BJ (cell line): ENCODE results near the gene NOVA1. TPM values are rescaled to one million over a fixed set of nuclear protein-coding genes. Genes with fewer than 3 reads are reported as not detected.
"Not testable (repeated sequence)": the region's sequence is repeated elsewhere in the genome, so short reads cannot be mapped to it uniquely, and the experiment has no call there.

Experiments
- CTCF ChIA-PET: fragments of 350-600 bp; formaldehyde crosslinking; extraction: SDS; loops from one replicate; lab custom pipeline; 2021; ENCODE audit warnings: antibody characterized with exemption, inconsistent platforms; lab: Yijun Ruan, JAX
- POLR2A ChIA-PET: fragments of 300-600 bp; sonication (Branson Sonifier 250); formaldehyde crosslinking; extraction: SDS; loops from one replicate; lab custom pipeline; 2021; ENCODE audit warnings: antibody characterized with exemption; lab: Charles Lee
- DNase-seq: peaks from one replicate; pipeline ENCODE4 v3.0.0-alpha.2; 2011; ENCODE audit warnings: low read depth
- H3K27me3 ChIP-seq: 2 replicates; pipeline ENCODE4 v1.6.0; 2011; ENCODE audit warnings: low read length; ENCODE audit not compliant: control insufficient read depth, insufficient read depth
- H3K36me3 ChIP-seq: 2 replicates; pipeline ENCODE4 v1.5.1; 2011; ENCODE audit warnings: low read length; ENCODE audit not compliant: control insufficient read depth, insufficient read depth
- H3K4me3 ChIP-seq: 2 replicates; pipeline ENCODE4 v1.5.1; 2011; ENCODE audit warnings: low read depth, mild to moderate bottlenecking, control low read depth, low read length
- polyA minus RNA-seq: library from RNA; depleted of rRNA, polyadenylated mRNA; stranded (reverse); fragments of >200 nt; gene quantifications from 2 replicates; pipeline ENCODE4 v1.2.3, GENCODE V29; 2011; rRNA and poly(A)+ RNA removed
- polyA plus RNA-seq: library from polyadenylated mRNA; depleted of rRNA; stranded (reverse); fragments of >200 nt; gene quantifications from 2 replicates; pipeline ENCODE4 v1.2.3, GENCODE V29; 2011; rRNA removed
- TF ChIP-seq, protein P1 (sequence below): IDR thresholded peaks from 2 replicates; pipeline ENCODE4 v1.5.1; 2011; ENCODE audit warnings: low read depth, mild to moderate bottlenecking, control low read depth, inconsistent platforms, low read length, moderate library complexity; ENCODE audit not compliant: insufficient read depth

Gene NOVA1, protein sequence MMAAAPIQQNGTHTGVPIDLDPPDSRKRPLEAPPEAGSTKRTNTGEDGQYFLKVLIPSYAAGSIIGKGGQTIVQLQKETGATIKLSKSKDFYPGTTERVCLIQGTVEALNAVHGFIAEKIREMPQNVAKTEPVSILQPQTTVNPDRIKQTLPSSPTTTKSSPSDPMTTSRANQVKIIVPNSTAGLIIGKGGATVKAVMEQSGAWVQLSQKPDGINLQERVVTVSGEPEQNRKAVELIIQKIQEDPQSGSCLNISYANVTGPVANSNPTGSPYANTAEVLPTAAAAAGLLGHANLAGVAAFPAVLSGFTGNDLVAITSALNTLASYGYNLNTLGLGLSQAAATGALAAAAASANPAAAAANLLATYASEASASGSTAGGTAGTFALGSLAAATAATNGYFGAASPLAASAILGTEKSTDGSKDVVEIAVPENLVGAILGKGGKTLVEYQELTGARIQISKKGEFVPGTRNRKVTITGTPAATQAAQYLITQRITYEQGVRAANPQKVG
- polyA plus RNA-seq (0.10 TPM in 1 of 2 replicates, not detected in the other), polyA minus RNA-seq (0.15 and 0.47 TPM in 2 replicates)

DNA sequence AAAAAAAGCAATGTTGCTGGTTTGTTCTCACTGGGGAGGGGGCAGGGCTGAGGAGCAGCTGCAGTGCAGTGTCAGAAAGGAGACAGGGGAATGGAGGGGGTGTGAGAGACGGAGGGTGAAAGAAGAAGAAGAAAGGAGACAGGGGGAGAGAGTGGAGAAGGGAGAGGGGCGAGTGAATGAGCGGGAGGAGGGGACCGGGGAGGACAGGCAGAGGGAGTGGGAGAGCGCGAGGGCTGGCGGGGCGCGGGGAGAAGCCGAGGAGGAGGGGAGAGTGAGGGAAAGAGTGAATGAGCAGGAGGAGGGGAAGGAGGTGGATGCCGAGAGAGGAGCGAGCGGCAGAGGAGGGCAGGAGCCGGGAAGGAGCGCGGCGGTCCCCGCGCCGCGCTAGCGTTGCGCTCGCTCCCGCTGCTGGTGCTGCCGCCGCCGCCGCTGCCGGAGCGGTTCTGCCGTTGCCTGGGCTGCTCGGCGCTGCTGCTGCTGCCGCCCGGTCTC lies at the start of gene NOVA1:
NOVA1 (minus strand) TSS at position 445 of the 492 bp plus-strand sequence. CDS start 597 bp downstream, outside the sequence.
- Histone ChIP-seq H3K36me3 (no peaks in the 10 kb centered on the region), H3K4me3 (peak within 1 kb of the TSS; percentile 30), H3K27me3 (peaks cover 4% of the 10 kb centered on the region)
- POLR2A ChIA-PET = no interaction called here
- no peak for DNase-seq
- CTCF ChIA-PET = no interaction called here
- TF ChIP-seq, protein P1, sequence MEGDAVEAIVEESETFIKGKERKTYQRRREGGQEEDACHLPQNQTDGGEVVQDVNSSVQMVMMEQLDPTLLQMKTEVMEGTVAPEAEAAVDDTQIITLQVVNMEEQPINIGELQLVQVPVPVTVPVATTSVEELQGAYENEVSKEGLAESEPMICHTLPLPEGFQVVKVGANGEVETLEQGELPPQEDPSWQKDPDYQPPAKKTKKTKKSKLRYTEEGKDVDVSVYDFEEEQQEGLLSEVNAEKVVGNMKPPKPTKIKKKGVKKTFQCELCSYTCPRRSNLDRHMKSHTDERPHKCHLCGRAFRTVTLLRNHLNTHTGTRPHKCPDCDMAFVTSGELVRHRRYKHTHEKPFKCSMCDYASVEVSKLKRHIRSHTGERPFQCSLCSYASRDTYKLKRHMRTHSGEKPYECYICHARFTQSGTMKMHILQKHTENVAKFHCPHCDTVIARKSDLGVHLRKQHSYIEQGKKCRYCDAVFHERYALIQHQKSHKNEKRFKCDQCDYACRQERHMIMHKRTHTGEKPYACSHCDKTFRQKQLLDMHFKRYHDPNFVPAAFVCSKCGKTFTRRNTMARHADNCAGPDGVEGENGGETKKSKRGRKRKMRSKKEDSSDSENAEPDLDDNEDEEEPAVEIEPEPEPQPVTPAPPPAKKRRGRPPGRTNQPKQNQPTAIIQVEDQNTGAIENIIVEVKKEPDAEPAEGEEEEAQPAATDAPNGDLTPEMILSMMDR = no peak

DNA sequence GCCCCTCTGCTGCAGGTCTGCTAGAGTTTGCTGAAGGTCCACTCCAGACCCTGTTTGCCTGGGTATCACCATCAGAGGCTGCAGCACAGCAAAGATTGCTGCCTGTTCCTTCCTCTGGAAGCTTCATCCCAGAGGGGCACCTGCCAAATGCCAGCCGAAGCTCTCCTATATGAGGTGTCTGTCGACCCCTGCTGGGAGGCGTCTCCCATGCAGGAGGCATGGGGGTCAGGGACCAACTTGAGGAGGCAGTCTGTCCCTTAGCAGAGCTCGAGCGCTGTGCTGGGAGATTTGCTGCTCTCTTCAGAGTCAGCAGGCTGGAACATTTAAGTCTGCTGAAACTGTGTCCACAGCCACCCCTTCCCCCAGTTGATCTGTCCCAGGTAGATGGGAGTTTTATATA lies 47.2 kb upstream of the NOVA1 start:
- H3K27me3 ChIP-seq, DNase-seq, H3K36me3 ChIP-seq, H3K4me3 ChIP-seq, POLR2A ChIA-PET, CTCF ChIA-PET: not testable (repeated sequence)

DNA sequence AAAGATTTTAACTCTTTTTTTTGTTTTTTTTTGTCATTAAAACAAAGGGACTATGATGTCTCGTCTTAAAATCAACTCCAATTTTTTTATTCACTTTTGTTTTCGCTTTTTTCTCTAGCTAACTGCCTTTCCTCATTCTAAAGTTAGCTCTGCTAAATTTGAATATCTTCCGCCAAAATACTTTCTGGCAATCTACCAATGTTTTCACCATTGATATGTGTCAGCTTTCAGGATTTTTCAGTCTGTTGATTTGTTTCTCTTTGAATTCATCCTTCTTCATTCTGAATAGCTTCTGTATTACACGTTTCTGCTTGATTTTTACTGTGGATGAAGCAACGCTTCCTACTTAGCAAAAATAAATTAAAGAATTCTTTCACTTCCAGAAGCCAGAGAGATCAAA lies 38.7 kb upstream of the NOVA1 start:
- TF ChIP-seq, protein P1 = no peak
- H3K27me3 ChIP-seq = no peaks in the 10 kb centered on the region
- H3K36me3 ChIP-seq = no peaks in the 10 kb centered on the region
- DNase-seq = no peak
- H3K4me3 ChIP-seq = no peak overlapping the region
- POLR2A ChIA-PET = no interaction called here
- CTCF ChIA-PET = no interaction called here

DNA sequence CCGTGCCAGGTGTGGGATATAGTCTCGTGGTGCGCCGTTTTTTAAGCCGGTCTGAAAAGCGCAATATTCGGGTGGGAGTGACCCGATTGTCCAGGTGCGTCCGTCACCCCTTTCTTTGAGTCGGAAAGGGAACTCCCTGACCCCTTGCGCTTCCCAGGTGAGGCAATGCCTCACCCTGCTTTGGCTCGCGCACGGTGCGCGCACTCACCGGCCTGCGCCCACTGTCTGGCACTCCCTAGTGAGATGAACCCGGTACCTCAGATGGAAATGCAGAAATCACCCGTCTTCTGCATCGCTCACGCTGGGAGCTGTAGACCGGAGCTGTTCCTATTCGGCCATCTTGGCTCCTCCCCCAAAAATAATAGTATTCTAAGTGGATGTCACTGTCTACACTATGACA lies 37.1 kb upstream of the NOVA1 start:
- H3K36me3 ChIP-seq, H3K4me3 ChIP-seq, H3K27me3 ChIP-seq, DNase-seq, POLR2A ChIA-PET, CTCF ChIA-PET: not testable (repeated sequence)

DNA sequence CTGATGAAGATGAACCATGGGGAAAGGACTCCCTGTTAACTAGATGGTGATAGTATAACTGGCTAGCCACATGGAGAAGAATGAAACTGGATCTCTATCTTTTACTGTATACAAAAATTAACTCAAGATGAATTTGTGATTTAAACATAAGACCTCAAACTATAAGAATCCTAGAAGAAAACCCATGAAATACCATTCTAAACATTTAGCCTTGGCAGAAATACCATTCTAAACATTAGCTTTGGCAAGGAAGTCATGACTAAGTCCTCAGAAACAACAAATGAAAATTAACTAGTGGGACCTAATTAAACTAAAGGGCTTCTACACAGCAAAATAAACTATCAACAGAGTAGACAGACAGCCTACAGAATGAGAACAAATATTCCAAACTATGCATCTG lies 28.4 kb upstream of the NOVA1 start:
- ChIA-PET CTCF (no interaction called here), POLR2A (no interaction called here)
- H3K27me3 ChIP-seq = no peaks in the 10 kb centered on the region
- H3K36me3 ChIP-seq = no peaks in the 10 kb centered on the region
- TF ChIP-seq, protein P1 = no peak
- no peak for DNase-seq
- H3K4me3 ChIP-seq = no peak overlapping the region

DNA sequence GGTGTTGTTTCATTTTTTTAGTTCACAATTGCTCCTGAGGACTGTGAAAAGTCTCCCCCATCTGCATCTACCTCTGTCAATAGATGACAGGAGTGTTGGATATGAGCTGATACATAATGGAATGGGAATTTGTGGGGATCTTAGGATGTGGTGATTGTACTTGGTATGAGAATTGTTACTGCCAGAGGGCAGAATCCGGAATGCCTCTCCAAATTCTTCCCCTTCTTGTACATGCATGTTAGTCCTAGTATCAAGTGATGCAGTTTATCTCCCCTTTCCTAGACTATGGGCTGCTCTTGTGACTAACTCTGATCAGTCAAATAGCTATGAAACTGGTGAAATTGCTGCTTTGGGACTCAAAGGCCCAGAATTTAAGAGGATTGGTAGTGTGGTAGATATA lies 24.8 kb upstream of the NOVA1 start:
- Histone ChIP-seq H3K36me3 (no peaks in the 10 kb centered on the region), H3K27me3 (no peaks in the 10 kb centered on the region), H3K4me3 (no peak overlapping the region)
- DNase-seq = no peak
- ChIA-PET POLR2A (no interaction called here), CTCF (no interaction called here)
- TF ChIP-seq, protein P1 = no peak
